ENCODE results near the gene RAD21L1.

DNA sequence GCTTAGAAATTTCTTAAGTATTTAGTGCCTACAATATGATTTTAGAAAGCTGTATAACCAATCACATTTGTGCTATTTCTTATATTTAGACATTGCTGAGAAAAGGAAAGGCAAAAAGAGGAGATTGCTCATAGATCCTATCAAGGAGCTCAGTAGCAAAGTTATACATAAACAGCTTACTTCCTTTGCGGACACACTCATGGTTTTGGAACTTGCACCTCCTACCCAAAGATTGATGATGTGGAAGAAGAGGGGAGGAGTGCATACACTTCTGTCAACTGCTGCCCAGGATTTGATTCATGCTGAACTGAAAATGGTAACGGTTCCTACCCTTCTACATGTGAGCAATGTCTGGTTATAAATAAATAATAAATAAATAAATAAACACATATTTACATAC is 16.7 kb downstream of the RAD21L1 start:
- TF ChIP-seq, protein P1, sequence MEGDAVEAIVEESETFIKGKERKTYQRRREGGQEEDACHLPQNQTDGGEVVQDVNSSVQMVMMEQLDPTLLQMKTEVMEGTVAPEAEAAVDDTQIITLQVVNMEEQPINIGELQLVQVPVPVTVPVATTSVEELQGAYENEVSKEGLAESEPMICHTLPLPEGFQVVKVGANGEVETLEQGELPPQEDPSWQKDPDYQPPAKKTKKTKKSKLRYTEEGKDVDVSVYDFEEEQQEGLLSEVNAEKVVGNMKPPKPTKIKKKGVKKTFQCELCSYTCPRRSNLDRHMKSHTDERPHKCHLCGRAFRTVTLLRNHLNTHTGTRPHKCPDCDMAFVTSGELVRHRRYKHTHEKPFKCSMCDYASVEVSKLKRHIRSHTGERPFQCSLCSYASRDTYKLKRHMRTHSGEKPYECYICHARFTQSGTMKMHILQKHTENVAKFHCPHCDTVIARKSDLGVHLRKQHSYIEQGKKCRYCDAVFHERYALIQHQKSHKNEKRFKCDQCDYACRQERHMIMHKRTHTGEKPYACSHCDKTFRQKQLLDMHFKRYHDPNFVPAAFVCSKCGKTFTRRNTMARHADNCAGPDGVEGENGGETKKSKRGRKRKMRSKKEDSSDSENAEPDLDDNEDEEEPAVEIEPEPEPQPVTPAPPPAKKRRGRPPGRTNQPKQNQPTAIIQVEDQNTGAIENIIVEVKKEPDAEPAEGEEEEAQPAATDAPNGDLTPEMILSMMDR (IDR thresholded peaks at IDR 0.05) = no peak
- no peak for TF ChIP-seq POLR2A (IDR thresholded peaks at IDR 0.05)
